Astrocyte of the spinal cord (primary cell): ENCODE data around the gene ARSB.

Experiments
- DNase-seq: peaks from one replicate; pipeline ENCODE4 v3.0.0; 2011; ENCODE audit warnings: low read depth, low spot score
- H3K4me3 ChIP-seq: 2 replicates; pipeline ENCODE4 v1.5.1; 2011; ENCODE audit warnings: low read depth, mild to moderate bottlenecking, low read length, moderate library complexity
- CTCF ChIP-seq: IDR thresholded peaks from 2 replicates; pipeline ENCODE4 v1.5.1; 2012; ENCODE audit warnings: low read depth, mild to moderate bottlenecking, low read length, inconsistent platforms
- in situ Hi-C: cut with HindIII; loops from 2 replicates; pipeline ENCODE4 v1.10.0; 2017; ENCODE audit warnings: low sequenced_read_pairs

ARSB gene

GRCh38 chr5:78757269-78758053 is 227.6 kb downstream of the ARSB start:
- no peak for TF ChIP-seq CTCF
- peak; percentile 68 for DNase-seq
- in situ Hi-C loops: no loop called here
- H3K4me3 ChIP-seq: no peak overlapping the region

GRCh38 chr5:78756858-78757257 is 228.3 kb downstream of the ARSB start:
- no peak for TF ChIP-seq CTCF
- in situ Hi-C loops: no loop called here
- no peak for DNase-seq
- H3K4me3 ChIP-seq: no peak overlapping the region

- DNase-seq: no peak
- in situ Hi-C loops: no loop called here
- no peak for TF ChIP-seq CTCF
- no peak overlapping the region for H3K4me3 ChIP-seq
Observed at GRCh38 chr5:78755822-78756429, 229.2 kb downstream of the ARSB start.

- H3K4me3 ChIP-seq: no peak overlapping the region
- no peak for DNase-seq
- no peak for TF ChIP-seq CTCF
- in situ Hi-C loops: no loop called here
Observed at GRCh38 chr5:78754655-78755054, 230.5 kb downstream of the ARSB start.

- DNase-seq: peak; percentile 66
- in situ Hi-C loops: no loop called here
- TF ChIP-seq CTCF: no peak
- H3K4me3 ChIP-seq: no peak overlapping the region
Observed at GRCh38 chr5:78753093-78753531, 232.0 kb downstream of the ARSB start.

- in situ Hi-C loops: no loop called here
- TF ChIP-seq CTCF: no peak
- no peak for DNase-seq
- no peak overlapping the region for H3K4me3 ChIP-seq
Observed at GRCh38 chr5:78751872-78752271, 233.2 kb downstream of the ARSB start.
